ENCODE results near the gene TMA7B.

- TF ChIP-seq TAF1 (IDR thresholded peaks at IDR 0.05; ENCODE audit: borderline replicate concordance, low read depth, low read length): no peak
- TF ChIP-seq GABPA (IDR thresholded peaks at IDR 0.05; ENCODE audit: low read depth): no peak
Observed at GRCh38 chr22:39956932-39957664, 3.1 kb upstream of the TMA7B start.

Data from GM12878 (cell line).